Left renal pelvis (tissue), 4 donors: ENCODE measurements around the gene LRMDA. TPM values are rescaled to one million over a fixed set of nuclear protein-coding genes. Genes with fewer than 3 reads are reported as not detected.
A peak's percentile ranks its signal among the peaks of the same experiment; 100 is the strongest.

Experiments used
- DNase-seq, 4 donors: peaks; one replicate each; pipeline ENCODE4 v3.0.0-alpha.2; 2013; ENCODE audit warnings: low read depth in 4 of 4, low spot score in 3 of 4
- polyA plus RNA-seq, 4 donors: library from polyadenylated mRNA; unstranded; fragments of 120-200 nt; gene quantifications; one replicate each; pipeline ENCODE4 v1.2.1, GENCODE V29; 2013; ENCODE audit not compliant: insufficient read length in 4 of 4

Gene LRMDA
- polyA plus RNA-seq, 4 donors: 7.8 to 23.9 (median 16.5) TPM

DNA sequence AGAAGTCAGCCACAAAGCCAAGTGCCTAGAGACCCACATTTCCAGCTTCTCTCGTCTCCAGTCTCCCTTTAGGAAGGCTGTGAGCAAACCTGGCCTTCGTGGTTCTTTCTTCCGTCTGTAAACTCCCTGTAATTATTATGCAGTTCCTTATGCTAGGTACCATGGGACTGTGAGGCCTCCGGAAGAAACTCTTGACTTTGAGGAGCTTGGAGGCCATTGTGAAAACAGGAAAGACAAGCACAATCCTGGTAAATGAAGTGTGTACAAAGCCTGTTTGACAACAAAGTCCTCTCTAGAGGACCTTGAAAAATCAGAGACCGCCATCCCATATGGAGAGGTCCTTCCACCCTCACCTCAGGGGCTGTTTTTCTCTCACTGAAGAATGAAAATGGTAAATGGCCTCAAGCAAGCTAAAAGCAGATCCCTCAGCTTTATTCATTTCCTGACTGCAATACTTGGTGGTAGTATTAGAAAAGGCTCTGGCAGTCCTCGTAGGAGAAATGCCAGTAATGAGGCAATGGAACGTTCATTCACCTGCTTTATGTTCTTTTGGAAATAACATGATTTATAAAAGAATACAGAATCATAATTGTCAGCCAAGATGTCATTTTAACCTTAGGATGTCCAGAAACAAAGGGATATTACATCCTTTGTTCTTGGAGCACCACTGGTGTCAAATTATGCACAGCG is 926.4 kb downstream of the LRMDA start:
- no peak for DNase-seq

DNA sequence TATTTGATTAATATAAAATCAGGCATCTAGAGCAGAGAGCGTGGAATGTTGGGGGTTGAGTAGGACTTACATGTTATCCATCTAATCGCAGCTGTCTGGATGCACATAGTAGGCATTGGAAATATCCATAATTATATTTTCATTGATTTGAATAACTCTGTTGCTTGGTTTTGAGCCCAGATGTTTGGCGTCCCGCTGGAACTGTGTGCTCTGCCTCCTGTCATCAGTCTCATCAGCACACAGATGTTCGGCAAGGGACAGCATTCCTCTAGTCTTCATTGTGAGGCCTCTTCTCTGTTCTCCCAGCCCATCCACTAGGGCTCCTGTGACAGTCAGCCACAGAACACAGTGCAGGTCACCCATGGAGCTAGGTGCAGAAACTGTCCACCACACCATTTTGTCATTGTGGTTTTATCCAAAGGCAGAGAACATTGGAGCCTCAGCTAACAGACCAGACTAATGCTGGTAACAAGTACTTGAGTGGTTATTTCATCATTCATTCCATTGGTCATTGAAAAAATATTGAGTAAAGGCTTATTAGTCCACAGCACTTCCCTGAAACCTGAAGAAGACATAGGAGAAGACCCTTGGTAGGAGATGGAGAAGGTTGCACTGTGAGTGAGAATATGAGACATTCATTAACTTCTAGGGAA is 927.4 kb downstream of the LRMDA start:
- DNase-seq: no peak

DNA sequence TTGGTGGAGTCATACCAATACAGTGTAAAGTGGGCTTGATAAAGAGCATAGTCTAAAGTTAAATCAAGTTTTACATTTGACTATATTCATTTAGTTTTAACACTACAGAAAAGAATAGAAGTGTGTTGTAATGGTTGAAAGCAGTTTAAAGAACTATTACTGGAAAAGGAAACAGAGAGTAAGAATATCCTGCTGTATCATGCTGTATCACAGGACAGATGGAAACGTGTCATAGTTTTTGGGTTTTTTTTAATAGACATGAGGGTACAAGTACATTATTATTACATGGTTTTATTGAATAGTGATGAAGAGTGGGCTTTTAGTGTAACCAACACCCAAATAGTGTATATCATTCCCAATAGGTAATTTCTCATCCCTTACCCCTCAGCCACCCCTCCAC is 944.3 kb downstream of the LRMDA start:
- no peak for DNase-seq

- no peak for DNase-seq
These were observed 951.0 kb downstream of the LRMDA start for GRCh38 chr10:76382381-76382851.

DNA sequence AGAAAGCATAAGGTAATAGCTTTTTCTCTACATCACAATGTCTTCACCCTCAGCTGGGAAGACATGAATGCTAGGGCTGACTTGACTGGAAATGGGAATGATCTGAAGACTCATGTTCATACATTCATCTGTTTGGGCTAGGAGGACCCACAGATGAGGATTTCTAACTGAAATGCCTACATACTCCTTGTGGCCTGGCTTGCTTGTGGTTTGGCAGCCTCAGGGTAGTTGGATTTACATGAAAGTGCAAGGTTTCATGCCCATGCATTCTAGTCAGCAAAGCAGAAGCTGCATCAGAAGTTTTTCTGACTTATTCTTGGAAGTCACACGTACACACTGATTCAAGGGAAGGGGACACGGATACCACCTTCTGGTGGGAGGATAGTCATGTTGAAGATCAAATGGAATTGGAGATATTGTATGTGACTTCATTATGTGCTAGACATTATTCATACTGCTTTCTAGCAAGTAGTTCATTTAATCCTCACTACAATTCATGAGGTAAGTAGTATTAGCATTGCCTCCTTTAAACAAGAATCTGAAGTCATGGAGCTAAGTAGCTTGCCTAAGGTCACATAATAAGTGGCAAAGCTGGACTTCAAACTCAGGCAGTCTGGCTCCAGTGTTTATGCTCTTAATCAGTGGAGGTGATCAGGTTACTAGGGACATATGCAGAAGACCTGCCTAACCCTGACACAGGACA is 957.0 kb downstream of the LRMDA start:
- DNase-seq: no peak

DNA sequence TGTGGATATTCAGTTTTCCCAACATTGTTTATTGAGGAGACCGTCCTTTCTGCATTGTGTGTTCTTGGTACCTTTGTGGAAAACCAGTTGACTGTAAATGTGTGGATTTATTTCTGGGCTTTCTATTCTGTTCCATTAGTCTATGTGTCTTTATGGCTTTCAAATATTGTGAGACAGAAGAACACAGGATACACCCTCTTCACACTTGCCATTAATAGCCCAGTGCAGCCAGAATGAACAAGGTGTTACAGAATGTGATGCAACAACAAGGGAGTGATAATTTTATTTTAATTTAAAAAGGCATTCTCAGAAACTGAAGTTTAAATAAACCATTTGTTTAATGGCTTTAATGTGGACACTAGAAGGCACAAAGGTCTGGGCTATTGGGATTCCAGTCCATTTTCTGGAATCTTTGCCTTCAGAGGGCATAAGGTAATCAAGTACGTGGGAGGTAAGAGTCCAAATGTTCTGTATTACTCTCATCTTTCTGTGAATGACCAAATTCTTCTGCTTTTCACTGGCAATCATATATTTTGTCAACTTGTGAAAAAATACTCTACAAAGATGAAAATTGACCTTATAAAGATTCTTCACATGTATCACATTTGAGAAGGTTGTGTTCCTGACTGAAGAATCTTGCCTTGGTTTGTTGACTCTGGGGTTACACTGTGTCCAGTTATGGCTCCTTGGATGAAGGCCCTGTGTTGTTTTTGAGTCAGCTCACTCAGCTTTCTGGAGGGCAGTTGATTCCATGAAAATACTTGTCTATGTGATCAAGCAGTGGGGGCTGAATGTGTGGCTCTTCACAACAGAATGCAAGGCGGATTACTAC is 962.7 kb downstream of the LRMDA start:
- DNase-seq: no peak

- DNase-seq: no peak
These were observed 963.3 kb downstream of the LRMDA start for GRCh38 chr10:76394707-76395042.

GRCh38 chr10:76395251-76395650 is 963.8 kb downstream of the LRMDA start:
- no peak for DNase-seq

GRCh38 chr10:76396134-76396533 is 964.7 kb downstream of the LRMDA start:
- DNase-seq: no peak

DNA sequence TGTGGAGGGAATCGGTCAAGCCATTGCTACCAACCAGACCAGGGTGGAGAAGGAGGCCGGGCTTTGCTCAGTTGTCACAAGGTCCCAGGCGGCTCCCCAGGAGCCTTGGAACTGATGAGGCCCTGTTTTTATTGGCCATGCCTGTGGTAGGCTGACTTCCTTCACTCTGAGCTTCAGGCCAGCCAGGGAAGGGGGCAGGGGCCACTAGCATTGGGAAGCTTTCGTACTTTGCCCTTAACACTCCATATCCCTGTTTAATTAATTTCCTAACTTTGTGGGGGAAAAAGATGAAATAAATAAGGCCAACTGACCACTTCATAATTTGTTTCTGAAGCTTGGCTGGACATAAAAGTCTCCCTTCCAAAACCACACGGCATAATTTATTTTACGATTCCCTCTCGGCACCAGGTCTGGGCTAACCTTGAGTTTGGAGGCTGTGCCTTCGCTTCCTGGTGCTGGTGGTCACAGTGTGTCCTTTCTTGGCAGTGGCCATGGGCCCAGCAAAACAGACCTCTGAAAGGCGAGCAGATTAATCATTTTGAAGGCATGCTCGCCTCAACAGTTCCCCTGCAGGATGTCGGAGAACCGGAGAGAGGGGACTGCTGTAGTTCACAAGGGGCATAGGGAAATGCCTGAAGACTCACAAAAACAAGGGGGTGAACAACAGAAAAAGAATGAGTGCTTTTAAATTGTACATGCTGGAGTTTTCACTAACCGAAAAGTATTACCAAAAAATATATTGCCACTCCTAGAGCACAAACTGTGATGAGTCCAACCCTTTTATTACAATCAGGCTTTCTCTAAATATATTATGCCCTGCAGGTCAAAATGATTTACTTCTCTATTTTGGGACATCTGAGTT is 966.0 kb downstream of the LRMDA start:
- peak; percentile 29 to 48 (median 44) for DNase-seq

DNA sequence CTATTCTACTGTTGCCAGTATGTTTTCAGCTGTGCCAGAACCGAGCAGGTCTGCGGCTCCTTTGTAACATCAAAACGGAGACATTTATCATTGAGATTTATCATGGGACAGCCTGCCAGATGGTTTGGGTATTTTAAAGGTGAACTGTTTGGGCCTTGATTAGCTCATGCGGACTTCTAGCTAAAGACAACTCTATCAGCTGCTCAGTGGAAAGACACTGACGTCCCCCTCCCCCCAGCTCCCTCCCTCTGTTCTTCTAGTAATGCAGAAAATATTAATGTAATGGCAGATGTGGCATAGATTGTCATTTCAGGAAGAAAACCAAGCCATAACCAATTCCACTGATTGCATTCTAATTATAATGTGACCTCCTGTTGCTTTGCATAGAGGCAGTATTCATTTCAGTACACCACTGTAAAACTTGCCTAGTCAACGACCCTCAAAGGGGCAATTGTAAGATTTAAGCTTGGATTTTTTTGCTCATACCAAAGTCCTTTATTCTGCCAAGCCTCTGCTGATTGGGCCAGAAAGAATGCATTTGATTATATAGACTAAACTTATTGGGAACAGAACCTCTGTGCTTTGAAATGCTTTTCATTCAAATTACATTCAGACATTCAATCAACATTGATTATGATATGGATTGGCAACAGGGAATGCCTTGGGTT is 966.8 kb downstream of the LRMDA start:
- DNase-seq: no peak

GRCh38 chr10:76399226-76399625 is 967.8 kb downstream of the LRMDA start:
- DNase-seq: no peak

DNA sequence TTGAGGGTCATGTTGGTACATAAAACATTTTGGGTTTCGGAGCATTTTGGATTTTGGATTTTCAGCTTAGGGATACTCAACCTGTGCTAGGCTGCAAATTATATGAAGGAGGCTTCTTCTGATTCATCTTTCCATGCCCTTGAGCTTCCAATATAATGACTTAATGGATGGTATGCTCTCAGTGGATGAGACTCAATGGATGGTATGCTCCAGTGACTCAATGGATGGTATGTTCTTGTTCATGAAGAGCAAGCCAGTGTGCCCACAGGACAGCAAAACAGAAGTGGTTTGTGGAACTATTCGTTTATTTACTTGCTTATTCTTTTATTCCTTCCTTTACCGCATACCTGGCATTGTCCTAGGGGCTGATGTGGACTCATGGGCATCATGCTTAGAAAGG is 969.6 kb downstream of the LRMDA start:
- DNase-seq: no peak

- no peak for DNase-seq
These were observed 972.5 kb downstream of the LRMDA start for GRCh38 chr10:76403912-76404311.

GRCh38 chr10:76404531-76404930 is 973.1 kb downstream of the LRMDA start:
- no peak for DNase-seq

- no peak for DNase-seq
These were observed 974.5 kb downstream of the LRMDA start for GRCh38 chr10:76405922-76406321.

- DNase-seq: no peak
These were observed 977.2 kb downstream of the LRMDA start for GRCh38 chr10:76408646-76409045.

DNA sequence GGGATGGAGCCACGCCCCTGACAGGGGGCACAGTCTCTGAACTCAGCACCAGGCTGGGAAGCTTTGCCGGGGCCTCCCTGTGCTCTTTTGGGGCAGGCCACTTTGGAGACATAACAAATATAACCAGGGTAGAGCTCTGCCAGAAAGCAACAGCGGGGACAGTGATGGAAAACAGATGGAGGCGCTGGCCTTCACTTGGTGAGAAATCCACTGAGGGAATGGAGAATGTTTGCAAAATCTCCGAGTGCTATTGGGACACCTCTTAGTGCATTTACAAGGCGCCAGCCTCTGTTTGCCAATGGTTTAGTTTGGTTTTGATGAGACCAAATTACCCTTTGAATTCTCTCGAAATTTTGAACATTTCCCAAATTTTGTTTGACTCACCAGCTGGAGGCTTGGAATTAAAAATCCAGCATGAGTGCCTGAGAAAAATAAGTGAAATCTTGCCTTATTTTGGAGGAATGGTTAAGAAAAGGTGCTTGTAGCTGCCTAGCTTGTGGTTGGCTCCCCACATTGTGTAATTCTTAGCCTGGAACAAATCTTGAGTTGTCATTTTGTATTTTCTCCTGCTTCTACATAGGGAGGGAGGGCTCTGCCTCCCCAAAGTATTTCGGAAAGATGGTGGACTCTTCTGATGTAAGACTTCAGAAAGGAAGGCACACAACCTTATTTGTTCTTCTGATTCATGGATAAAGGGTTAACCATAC is 980.5 kb downstream of the LRMDA start:
- no peak for DNase-seq

DNA sequence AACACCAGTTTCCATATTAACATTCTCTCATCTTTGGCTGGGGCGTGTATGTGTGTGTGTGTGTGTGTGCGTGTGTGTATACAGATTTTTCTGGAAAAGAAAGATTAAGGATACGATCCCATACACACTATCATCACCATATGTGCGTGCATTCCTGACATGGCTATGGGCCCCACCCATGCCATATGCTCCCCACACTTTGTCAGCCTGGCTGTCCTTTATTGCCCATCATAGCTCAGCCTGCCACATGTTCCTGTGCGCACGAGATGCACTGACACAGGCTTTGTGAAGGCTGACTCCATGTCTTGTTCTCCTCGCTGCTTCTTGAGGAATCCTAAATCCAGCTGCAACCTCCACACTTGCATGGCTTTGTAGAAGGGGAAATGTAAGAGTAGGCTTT is 984.1 kb downstream of the LRMDA start:
- DNase-seq: no peak
